Ectodermal cell (in vitro differentiated cells): Measurements from ENCODE around the gene HOTAIR.

Experiments
- H3K27ac ChIP-seq: 2 replicates; pipeline ENCODE4 v1.7.0; 2013; ENCODE audit warnings: mild to moderate bottlenecking, low read depth, low read length; ENCODE audit not compliant: insufficient read depth, poor library complexity, severe bottlenecking
- H3K27me3 ChIP-seq: 2 replicates; pipeline ENCODE4 v1.7.0; 2013; ENCODE audit warnings: mild to moderate bottlenecking, low read length; ENCODE audit not compliant: insufficient read depth, control insufficient read depth, poor library complexity, severe bottlenecking
- H3K36me3 ChIP-seq: one replicate; pipeline ENCODE4 v1.7.0; 2013; ENCODE audit warnings: low read length; ENCODE audit not compliant: control insufficient read depth, insufficient read depth
- H3K4me1 ChIP-seq: one replicate; pipeline ENCODE4 v1.7.0; 2013; ENCODE audit warnings: low read length; ENCODE audit not compliant: control insufficient read depth, insufficient read depth
- H3K4me3 ChIP-seq: 2 replicates; pipeline ENCODE4 v1.7.0; 2013; ENCODE audit warnings: low read depth, low read length, control low read depth; ENCODE audit not compliant: insufficient read depth
- H3K9me3 ChIP-seq: 2 replicates; pipeline ENCODE4 v1.7.0; 2013; ENCODE audit warnings: mild to moderate bottlenecking, low read length, moderate library complexity; ENCODE audit not compliant: control insufficient read depth
- WGBS, 2 experiments: methylation state at CpG; one replicate each; pipeline ENCODE4 v1.1.7; 2013; ENCODE audit warnings: missing lambda C conversion rate in 2 of 2; 5-methylcytosine and 5-hydroxymethylcytosine counted together

The HOTAIR gene

DNA sequence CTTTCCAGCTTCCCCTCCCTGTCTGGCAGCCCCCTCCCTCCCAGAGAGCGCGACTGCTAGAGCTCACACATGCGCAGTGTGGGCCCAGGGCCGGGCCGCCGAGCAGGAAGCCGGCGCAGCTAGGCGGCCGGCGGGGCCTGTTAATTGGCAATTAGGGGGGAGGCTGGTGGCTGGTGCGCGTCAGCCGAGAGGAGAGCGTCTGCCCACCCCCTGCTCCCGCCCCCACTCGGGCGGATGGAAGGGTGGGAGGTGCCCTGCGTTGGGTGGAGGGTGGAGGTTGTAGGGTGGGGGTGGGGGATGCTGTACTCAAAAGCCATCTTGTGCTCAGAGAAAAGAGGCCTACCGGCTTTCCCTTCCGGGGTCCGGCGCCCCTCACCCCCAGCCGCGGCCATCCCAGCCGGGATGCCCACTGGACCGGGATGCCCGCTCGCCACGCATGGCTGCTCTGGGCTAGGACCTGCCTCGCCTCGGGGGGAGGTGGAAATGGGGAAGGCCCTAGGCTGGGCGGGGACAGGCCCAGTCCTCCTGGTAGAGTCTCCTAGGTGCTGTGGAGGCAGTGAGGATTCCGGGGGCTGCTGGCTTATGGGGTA, 43.2 kb upstream of the HOTAIR start:
- Histone ChIP-seq H3K36me3 (no peaks in the 10 kb centered on the region), H3K9me3 (no peaks in the 10 kb centered on the region), H3K27ac (no peak overlapping the region), H3K4me1 (peaks cover 10% of the 10 kb centered on the region), H3K4me3 (peak overlapping the region; percentile 25), H3K27me3 (peaks cover 100% of the 10 kb centered on the region)
- WGBS, 2 experiments: 1% methylated on average over 34 of the region's 34 CpGs

DNA sequence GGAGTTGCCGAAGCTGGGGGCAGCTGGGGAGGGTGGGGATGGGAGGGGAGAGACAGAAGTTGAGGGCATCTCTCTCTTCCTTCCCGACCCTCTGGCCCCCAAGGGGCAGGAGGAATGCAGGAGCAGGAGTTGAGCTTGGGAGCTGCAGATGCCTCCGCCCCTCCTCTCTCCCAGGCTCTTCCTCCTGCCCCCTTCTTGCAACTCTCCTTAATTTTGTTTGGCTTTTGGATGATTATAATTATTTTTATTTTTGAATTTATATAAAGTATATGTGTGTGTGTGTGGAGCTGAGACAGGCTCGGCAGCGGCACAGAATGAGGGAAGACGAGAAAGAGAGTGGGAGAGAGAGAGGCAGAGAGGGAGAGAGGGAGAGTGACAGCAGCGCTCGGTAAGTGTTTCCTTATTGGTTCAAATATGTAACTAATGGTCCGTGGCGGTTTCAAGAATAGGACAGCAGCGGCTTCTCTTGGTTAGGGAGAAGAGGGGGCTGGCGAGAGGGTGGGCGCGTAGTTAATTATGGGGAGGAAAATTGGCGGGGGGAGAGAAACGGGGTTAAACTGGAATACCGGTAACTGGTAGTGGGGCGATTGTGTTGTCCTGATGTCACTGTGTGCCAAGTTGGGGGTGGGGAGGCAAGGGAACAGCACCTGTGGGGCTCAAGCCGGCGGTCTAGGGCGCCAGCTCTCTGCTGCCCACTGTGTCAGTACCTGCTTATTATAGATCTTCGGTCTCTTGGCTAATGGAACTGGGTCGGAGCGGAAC, 42.5 kb upstream of the HOTAIR start:
- Histone ChIP-seq H3K9me3 (no peaks in the 10 kb centered on the region), H3K36me3 (no peaks in the 10 kb centered on the region), H3K27ac (no peak overlapping the region), H3K4me3 (peak overlapping the region; percentile 25), H3K27me3 (peaks cover 100% of the 10 kb centered on the region), H3K4me1 (peaks cover 10% of the 10 kb centered on the region)
- 6% methylated on average over 22 to 23 of the region's 24 CpGs for WGBS, 2 experiments

DNA sequence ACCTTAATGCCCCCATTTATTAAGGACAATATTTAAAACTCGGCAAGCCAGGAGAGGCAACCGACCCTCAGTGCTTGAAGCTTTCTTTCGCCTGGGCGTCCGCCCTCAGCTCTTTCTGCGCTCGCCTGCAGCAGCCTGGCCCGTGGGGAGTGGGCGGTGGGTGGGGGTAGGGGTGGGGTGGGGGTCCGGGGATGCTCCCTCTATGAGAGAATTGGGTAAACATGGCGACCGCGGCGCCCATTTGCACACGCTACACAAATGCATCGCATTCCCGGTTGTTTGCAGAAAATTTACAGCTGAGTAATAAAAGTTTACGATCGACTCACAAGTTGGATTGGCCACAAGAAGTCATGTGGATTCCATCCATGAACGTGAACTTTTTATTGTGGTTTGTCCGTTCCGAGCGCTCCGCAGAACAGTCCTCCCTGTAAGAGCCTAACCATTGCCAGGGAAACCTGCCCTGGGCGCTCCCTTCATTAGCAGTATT, 41.8 kb upstream of the HOTAIR start:
- Histone ChIP-seq H3K4me3 (no peak overlapping the region), H3K27me3 (peaks cover 100% of the 10 kb centered on the region), H3K9me3 (no peaks in the 10 kb centered on the region), H3K27ac (no peak overlapping the region), H3K36me3 (no peaks in the 10 kb centered on the region), H3K4me1 (peaks cover 10% of the 10 kb centered on the region)
- WGBS, 2 experiments: 5 to 6% methylated on average over 20 to 21 of the region's 25 CpGs

DNA sequence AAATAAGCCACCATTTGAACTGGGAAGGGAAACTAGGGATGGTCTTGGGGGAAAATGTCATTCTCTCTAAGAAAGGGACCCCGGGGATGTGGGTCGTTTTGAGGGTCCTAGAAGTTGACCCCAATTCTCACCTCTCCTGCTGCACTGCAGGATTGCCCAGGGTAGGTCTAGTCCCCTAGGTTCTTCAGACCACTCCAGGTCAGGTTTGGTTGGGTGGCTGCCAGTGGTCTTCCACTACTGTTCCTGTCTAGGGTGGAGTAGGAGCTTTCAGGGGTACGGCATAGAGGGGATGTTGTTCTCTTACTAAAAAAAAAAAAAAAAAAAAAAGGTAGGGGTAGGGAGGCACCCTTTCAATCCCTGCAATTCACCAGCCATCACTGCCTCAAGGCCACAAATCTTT, 41.3 kb upstream of the HOTAIR start:
- peaks cover 10% of the 10 kb centered on the region for H3K4me1 ChIP-seq
- no peak overlapping the region for H3K4me3 ChIP-seq
- H3K27ac ChIP-seq: no peak overlapping the region
- peaks cover 100% of the 10 kb centered on the region for H3K27me3 ChIP-seq
- 32 to 40% methylated on average over 2 of the region's 3 CpGs for WGBS, 2 experiments
- H3K36me3 ChIP-seq: no peaks in the 10 kb centered on the region
- no peaks in the 10 kb centered on the region for H3K9me3 ChIP-seq

DNA sequence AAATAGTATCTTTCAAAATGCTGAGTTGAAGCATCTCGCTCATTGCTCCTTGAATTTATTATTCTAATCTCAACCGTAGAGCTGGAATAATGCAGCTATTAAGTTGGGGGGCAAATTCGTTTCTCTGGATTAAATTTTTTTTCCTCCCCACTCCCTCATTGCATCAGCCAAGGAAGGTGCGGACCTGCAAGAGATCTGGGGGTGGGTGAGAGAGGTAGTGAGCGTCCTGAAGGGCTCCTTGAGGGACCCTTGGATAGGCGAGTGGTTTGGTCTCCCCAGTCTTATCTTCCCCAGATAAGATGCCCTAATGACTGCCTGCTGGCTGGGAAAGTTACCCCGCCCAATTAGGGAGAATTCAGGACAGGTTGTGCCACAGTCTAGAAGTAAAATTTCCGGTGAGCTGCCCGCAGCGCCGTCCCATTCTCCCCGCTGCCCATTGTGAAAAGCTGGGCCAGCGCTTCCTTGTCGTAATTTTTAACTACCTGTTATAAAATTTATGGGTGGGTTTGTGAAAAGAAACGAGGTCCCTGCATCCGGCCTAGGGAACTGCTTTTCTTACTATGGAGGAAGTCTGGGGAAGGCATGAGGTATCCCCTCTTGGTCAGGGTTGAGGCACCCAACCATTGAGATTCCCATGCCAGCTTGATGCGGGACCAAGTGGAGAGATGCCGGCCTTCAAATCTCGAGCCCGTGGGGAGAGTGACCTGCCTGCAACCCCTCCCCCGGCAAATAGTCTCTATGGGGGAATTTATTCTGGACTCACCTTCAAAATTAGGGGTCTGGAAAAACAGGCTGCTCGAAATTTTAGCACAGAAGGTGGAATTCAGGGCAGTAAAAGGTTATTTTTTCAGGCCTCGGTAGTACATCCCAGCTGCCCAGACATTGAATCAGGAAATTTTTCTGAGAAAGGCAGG, 40.5 kb upstream of the HOTAIR start:
- no peak overlapping the region for H3K4me3 ChIP-seq

DNA sequence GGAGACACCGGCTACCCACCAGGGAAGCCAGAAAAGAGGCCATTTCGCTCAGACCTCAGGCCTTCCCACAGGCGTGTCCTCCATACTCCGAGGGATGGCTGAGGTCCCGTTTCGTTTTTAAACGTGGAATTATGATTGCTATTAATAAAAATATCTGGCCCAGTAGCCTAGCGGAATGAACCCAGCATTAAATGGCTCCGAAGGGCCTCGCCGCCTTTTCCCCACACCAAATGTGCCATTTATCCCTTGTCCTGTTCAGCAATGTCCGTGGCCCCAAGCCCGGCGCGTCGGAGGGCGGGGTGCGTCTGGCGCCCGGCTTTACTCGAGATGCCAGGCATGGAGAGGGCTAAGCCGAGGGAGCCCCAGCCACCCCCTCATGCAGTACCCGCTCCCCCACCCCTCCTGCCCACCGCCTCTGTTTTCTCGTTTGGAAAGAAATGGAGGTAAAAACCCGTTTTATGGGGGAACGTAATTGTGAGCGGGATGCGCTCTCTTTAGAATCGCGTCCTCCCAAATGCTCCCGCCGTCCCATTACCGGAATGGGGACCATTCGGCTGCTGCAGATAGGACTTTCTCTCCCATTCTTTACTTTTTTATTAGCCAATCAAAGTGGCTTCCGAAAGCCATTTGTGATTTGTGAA, 39.7 kb upstream of the HOTAIR start:
- Histone ChIP-seq H3K4me3 (no peak overlapping the region), H3K27ac (no peak overlapping the region), H3K36me3 (no peaks in the 10 kb centered on the region), H3K9me3 (no peaks in the 10 kb centered on the region), H3K27me3 (peaks cover 100% of the 10 kb centered on the region), H3K4me1 (peaks cover 10% of the 10 kb centered on the region)
- WGBS, 2 experiments: 5 to 7% methylated on average over 35 to 36 of the region's 36 CpGs

More for the DNA sequence above, 40.5 kb upstream of the HOTAIR start:
- peaks cover 10% of the 10 kb centered on the region for H3K4me1 ChIP-seq
- H3K9me3 ChIP-seq: no peaks in the 10 kb centered on the region
- H3K27me3 ChIP-seq: peaks cover 100% of the 10 kb centered on the region
- 16 to 19% methylated on average over 23 of the region's 23 CpGs for WGBS, 2 experiments
- H3K36me3 ChIP-seq: no peaks in the 10 kb centered on the region
- H3K27ac ChIP-seq: no peak overlapping the region

DNA sequence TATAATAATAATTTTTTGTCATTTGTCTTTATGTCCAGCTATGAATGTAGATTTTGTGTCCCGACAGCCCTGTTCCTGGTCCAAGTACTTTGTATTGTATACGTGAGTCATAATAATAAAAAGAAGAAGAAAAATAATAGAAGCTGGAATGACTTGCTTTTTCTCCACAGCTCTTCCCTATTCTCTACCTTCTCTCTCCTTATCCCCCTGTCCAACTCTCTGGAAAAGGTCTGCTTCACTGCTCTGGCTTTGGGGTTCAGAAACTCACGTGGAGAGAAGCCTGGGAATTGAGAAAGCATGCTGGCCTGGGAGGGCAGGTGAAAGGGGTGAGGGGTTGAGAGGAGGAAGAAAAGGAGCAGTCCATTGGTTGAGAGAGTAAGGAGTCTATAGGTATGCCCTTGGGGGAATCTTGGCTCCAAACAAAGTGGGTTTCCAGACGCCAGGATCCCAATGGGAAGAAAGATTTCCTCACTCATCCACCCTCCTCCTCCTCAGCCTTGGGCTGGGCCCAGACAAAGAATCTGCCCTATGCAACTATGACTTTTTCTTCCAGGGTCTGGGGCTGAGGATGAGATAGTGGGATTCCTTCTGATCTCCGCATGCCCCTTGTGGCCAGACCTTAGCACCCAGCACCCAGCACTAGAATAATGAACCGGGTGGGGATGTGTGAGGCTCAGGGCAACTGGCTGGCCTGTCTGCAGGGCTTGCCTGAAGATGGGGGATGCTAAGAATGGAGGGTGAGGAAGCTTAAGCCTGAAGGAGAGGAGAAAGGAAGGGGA, 38.1 kb upstream of the HOTAIR start:
- WGBS, 2 experiments: 9 to 23% methylated on average over 4 to 6 of the region's 6 CpGs
- H3K27ac ChIP-seq: no peak overlapping the region

DNA sequence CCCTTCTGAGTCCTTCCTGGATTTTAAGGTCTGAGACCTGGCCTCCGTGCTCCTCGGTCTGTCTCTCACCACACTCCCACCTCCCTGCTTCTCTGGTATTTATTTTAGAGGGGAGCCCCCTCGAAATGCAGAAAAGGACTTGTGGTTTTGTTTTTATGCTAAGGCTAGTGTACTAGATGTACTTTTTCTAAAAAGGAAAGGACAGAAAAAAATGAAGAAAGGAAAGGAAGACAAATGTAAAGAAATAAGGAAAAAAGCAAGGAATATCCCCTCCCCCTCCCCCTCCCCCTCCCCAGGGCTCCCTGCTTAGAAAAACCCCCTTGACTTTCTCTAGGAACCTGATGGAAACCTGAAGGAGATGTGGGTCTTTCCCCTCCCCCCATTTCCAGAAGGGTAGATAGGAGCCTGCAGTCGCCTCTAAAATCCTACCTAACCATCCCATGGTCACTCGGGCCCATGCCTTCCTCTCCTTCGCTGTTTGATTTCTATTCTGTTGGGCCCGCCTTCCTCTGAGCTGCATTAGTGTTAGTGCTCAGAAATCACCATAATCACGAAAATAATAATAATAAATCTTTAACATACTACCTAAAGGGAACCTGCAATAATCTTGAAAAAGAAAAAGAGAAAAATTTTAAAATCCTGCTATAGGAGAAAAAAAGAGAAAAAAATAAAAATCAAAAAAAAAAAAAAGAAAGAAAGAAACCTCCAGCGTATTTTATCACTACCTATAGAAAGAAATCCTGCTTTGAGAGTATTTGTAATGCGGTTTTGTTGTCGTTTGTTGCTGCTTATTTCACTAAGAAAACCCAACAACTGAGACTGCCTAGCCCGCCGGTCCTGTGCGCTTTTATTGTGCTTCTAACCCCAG, 37.1 kb upstream of the HOTAIR start:
- no peaks in the 10 kb centered on the region for H3K36me3 ChIP-seq
- H3K27me3 ChIP-seq: peaks cover 100% of the 10 kb centered on the region
- WGBS, 2 experiments: 18 to 20% methylated on average over 8 to 12 of the region's 14 CpGs
- no peaks in the 10 kb centered on the region for H3K4me1 ChIP-seq
- H3K9me3 ChIP-seq: no peaks in the 10 kb centered on the region
- H3K4me3 ChIP-seq: no peak overlapping the region
- H3K27ac ChIP-seq: no peak overlapping the region

More for the DNA sequence above, 38.1 kb upstream of the HOTAIR start:
- peaks cover 5% of the 10 kb centered on the region for H3K4me1 ChIP-seq
- H3K36me3 ChIP-seq: no peaks in the 10 kb centered on the region
- H3K9me3 ChIP-seq: no peaks in the 10 kb centered on the region
- H3K4me3 ChIP-seq: no peak overlapping the region
- peaks cover 100% of the 10 kb centered on the region for H3K27me3 ChIP-seq
